Stimulated activated CD4-positive, alpha-beta T cell treated with anti-CD3 and anti-CD28 coated beads, TNF-alpha, amount 100 ng/mL, for 4 hours (primary cell): ENCODE results near the gene IFITM5.
"Not testable (repeated sequence)": the region's sequence is repeated elsewhere in the genome, so short reads cannot be mapped to it uniquely, and the experiment has no call there.

ENCODE experiments used
- DNase-seq, 3 experiments: peaks; one replicate each; pipeline ENCODE4 v3.0.0-alpha.2; 2020; ENCODE audit warnings: low read depth in 3 of 3

IFITM5 gene

GRCh38 chr11:328012-328411, 28.7 kb upstream of the IFITM5 start:
- DNase-seq, result no peak

GRCh38 chr11:327581-327923, 28.2 kb upstream of the IFITM5 start:
- DNase-seq, result no peak

- DNase-seq, result peak in 1 of 3 experiments; percentile 33
Observed at GRCh38 chr11:326842-327580, 27.7 kb upstream of the IFITM5 start.

GRCh38 chr11:326592-326841, 27.2 kb upstream of the IFITM5 start:
- no peak for DNase-seq

GRCh38 chr11:325796-326591, 26.7 kb upstream of the IFITM5 start:
- DNase-seq, result no peak

- not testable (repeated sequence) for DNase-seq
Observed at GRCh38 chr11:324593-325517, 25.5 kb upstream of the IFITM5 start.

GRCh38 chr11:324156-324555, 24.8 kb upstream of the IFITM5 start:
- no peak for DNase-seq

GRCh38 chr11:319888-320273, 20.6 kb upstream of the IFITM5 start:
- DNase-seq, result not testable (repeated sequence)

GRCh38 chr11:319121-319887, 20.0 kb upstream of the IFITM5 start:
- DNase-seq, result peak in 1 of 3 experiments; percentile 23

- not testable (repeated sequence) for DNase-seq
Observed at GRCh38 chr11:318405-319120, 19.2 kb upstream of the IFITM5 start.

- not testable (repeated sequence) for DNase-seq
Observed at GRCh38 chr11:317668-318404, 18.5 kb upstream of the IFITM5 start.

GRCh38 chr11:316891-317301, 17.6 kb upstream of the IFITM5 start:
- DNase-seq, result no peak

- DNase-seq, result no peak
Observed at GRCh38 chr11:316031-316701, 16.8 kb upstream of the IFITM5 start.

GRCh38 chr11:315516-315994, 16.2 kb upstream of the IFITM5 start:
- no peak for DNase-seq

- no peak for DNase-seq
Observed at GRCh38 chr11:315051-315481, 15.7 kb upstream of the IFITM5 start.

- not testable (repeated sequence) for DNase-seq
Observed at GRCh38 chr11:314554-314875, 15.2 kb upstream of the IFITM5 start.

- peak in 1 of 3 experiments; percentile 37 for DNase-seq
Observed at GRCh38 chr11:313787-314553, 14.6 kb upstream of the IFITM5 start, which contains the start of gene IFITM1. IFITM1 (plus strand) TSS chr11:314040; CDS start chr11:314171, 131 bp downstream.

GRCh38 chr11:313304-313786, 14.0 kb upstream of the IFITM5 start:
- no peak for DNase-seq
